GM12878 (cell line): Measurements from ENCODE around the gene ELAPOR1. TPM values are rescaled to one million over a fixed set of nuclear protein-coding genes. Genes with fewer than 3 reads are reported as not detected.

ENCODE experiments used
- ATAC-seq: fragments of 200-7000 bp; cut with Tn5 transposase; 3 replicates; pipeline ENCODE4 v1.9.1; 2020; ENCODE audit warnings: mild to moderate bottlenecking, moderate library complexity
- BruUV-seq: library from RNA; stranded (reverse); fragments of 400-500 nt; replicated peaks from 2 replicates; lab custom pipeline; 2021; lab: Mats Ljungman, UMichigan
- CTCF ChIA-PET: fragments of 300-600 bp; sonication (Branson Sonifier 250); formaldehyde crosslinking; extraction: SDS; loops from one replicate; lab custom pipeline; 2021; ENCODE audit warnings: inconsistent platforms; lab: Yijun Ruan, JAX
- POLR2A ChIA-PET: fragments of 350-600 bp; formaldehyde crosslinking; extraction: SDS; loops from one replicate; lab custom pipeline; 2021; ENCODE audit warnings: inconsistent platforms; lab: Charles Lee
- RAD21 ChIA-PET: fragments of 300-600 bp; sonication (Branson Sonifier 250); formaldehyde crosslinking; loops from one replicate; lab custom pipeline; 2023; ENCODE audit warnings: antibody characterized with exemption; ENCODE audit not compliant: unreplicated experiment; lab: Charles Lee
- SMC1A ChIA-PET: fragments of 300-600 bp; sonication (Branson Sonifier 250); formaldehyde crosslinking; loops from one replicate; lab custom pipeline; 2023; ENCODE audit not compliant: unreplicated experiment, uncharacterized antibody; lab: Charles Lee
- DNase-seq: peaks from one replicate; pipeline ENCODE4 v3.0.0-alpha.2; 2011; ENCODE audit warnings: low read depth, low spot score
- FAIRE-seq: peaks from 3 replicates; lab custom pipeline; 2011; peaks lifted over from hg19 to GRCh38; lab: Jason Lieb, UNC
- H2AFZ ChIP-seq: 2 replicates; pipeline ENCODE4 v1.6.0; 2011; ENCODE audit warnings: low read depth, low read length, control low read depth; ENCODE audit not compliant: control insufficient read depth
- H3K27ac ChIP-seq: 2 replicates; pipeline ENCODE4 v1.5.1; 2011; ENCODE audit warnings: control low read depth; ENCODE audit not compliant: control insufficient read depth, insufficient read depth
- H3K27me3 ChIP-seq, 2 experiments: replicated peaks in 1 of 2; 2 replicates each; pipeline versions ENCODE4 v1.6.0 to v1.6.1; 2011; ENCODE audit warnings: low read length in 1 of 2; ENCODE audit not compliant: control insufficient read depth in 2 of 2, insufficient read depth in 2 of 2
- H3K36me3 ChIP-seq, 2 experiments: 2 replicates each; pipeline ENCODE4 v1.5.1; 2011; ENCODE audit warnings: low read length in 1 of 2; ENCODE audit not compliant: control insufficient read depth in 2 of 2, insufficient read depth in 2 of 2
- H3K4me1 ChIP-seq: 2 replicates; pipeline ENCODE4 v1.6.1; 2011; ENCODE audit warnings: mild to moderate bottlenecking, low read length, moderate library complexity, mixed read lengths; ENCODE audit not compliant: control insufficient read depth, insufficient read depth
- H3K4me2 ChIP-seq: 2 replicates; pipeline ENCODE4 v1.6.0; 2011; ENCODE audit warnings: control low read depth; ENCODE audit not compliant: control insufficient read depth, insufficient read depth
- H3K4me3 ChIP-seq: fragments of 200-600 bp; sonication (generic); 2 replicates; pipeline ENCODE4 v1.5.1; 2016
- H3K79me2 ChIP-seq: 2 replicates; pipeline ENCODE4 v1.6.0; 2011; ENCODE audit warnings: low read length; ENCODE audit not compliant: control insufficient read depth, insufficient read depth
- H3K9ac ChIP-seq: 2 replicates; pipeline ENCODE4 v1.8.0; 2011; ENCODE audit warnings: low read length, control low read depth, mixed read lengths; ENCODE audit not compliant: control insufficient read depth, insufficient read depth
- H3K9me3 ChIP-seq: replicated peaks from 3 replicates; pipeline ENCODE4 v1.5.1; 2011; ENCODE audit warnings: mild to moderate bottlenecking, low read length; ENCODE audit not compliant: control insufficient read depth, insufficient read depth
- H4K20me1 ChIP-seq: 2 replicates; pipeline ENCODE4 v1.6.0; 2011; ENCODE audit not compliant: control insufficient read depth, insufficient read depth
- ATF7 ChIP-seq: fragments of 450-650 bp; IDR thresholded peaks from 2 replicates; pipeline ENCODE4 v1.6.1; 2016; ENCODE audit warnings: low read depth, mild to moderate bottlenecking
- CBX3 ChIP-seq: fragments of 200-600 bp; sonication (generic); IDR thresholded peaks from 2 replicates; pipeline ENCODE4 v1.6.1; 2016; ENCODE audit warnings: low read depth, borderline replicate concordance
- CHD2 ChIP-seq: IDR thresholded peaks from 2 replicates; pipeline ENCODE4 v1.6.1; 2011; ENCODE audit warnings: low read depth, low read length, improper control_type of control experiment, borderline replicate concordance
- EZH2 ChIP-seq: IDR thresholded peaks from 2 replicates; pipeline ENCODE4 v1.6.1; 2012; ENCODE audit warnings: low read depth, mild to moderate bottlenecking, control low read depth, inconsistent platforms, low read length, borderline replicate concordance; ENCODE audit not compliant: control insufficient read depth
- HCFC1 ChIP-seq: fragments of 150-350 bp; IDR thresholded peaks from 2 replicates; pipeline ENCODE4 v1.6.1; 2014; ENCODE audit warnings: low read length
- MTA2 ChIP-seq: fragments of 450-650 bp; IDR thresholded peaks from 2 replicates; pipeline ENCODE4 v1.6.1; 2016; ENCODE audit warnings: low read depth, mild to moderate bottlenecking, moderate library complexity
- MTA3 ChIP-seq: IDR thresholded peaks from 2 replicates; pipeline ENCODE4 v1.6.1; 2012; ENCODE audit warnings: low read length, inconsistent platforms, borderline replicate concordance
- PAX8 ChIP-seq: fragments of 450-650 bp; IDR thresholded peaks from 2 replicates; pipeline ENCODE4 v1.6.1; 2017; ENCODE audit warnings: mild to moderate bottlenecking, moderate library complexity
- TARDBP ChIP-seq: IDR thresholded peaks from 2 replicates; pipeline ENCODE4 v1.6.1; 2016; ENCODE audit warnings: borderline replicate concordance
- TCF7 ChIP-seq: IDR thresholded peaks from 2 replicates; pipeline ENCODE4 v1.6.1; 2014; ENCODE audit warnings: antibody characterized with exemption, borderline replicate concordance
- ZBED1 ChIP-seq: IDR thresholded peaks from 2 replicates; pipeline ENCODE4 v1.6.1; 2016; ENCODE audit warnings: borderline replicate concordance
- ZNF207 ChIP-seq: fragments of 450-650 bp; IDR thresholded peaks from 2 replicates; pipeline ENCODE4 v1.6.1; 2014; ENCODE audit warnings: antibody characterized with exemption, mild to moderate bottlenecking, borderline replicate concordance
- ZNF384 ChIP-seq: IDR thresholded peaks from 2 replicates; pipeline ENCODE4 v1.6.1; 2012; ENCODE audit warnings: low read depth, mild to moderate bottlenecking, low read length, improper control_type of control experiment, borderline replicate concordance
- ZZZ3 ChIP-seq: IDR thresholded peaks from 2 replicates; pipeline ENCODE4 v1.6.1; 2011; ENCODE audit warnings: low read depth; ENCODE audit not compliant: control insufficient read depth, insufficient read length
- in situ Hi-C: fragments of 300-500 bp; cut with MboI; formaldehyde crosslinking; loops from 9 replicates; pipeline ENCODE4 v1.14.3; 2018; ENCODE audit warnings: mixed read lengths
- intact Hi-C: fragments of 100-400 bp; cut with micrococcal nuclease; formaldehyde crosslinking; loops from one replicate; pipeline ENCODE4 v1.14.2; 2022; ENCODE audit not compliant: unreplicated experiment
- polyA plus RNA-seq, 11 experiments: library from polyadenylated mRNA; depleted of rRNA in 4 of 11; unstranded in 6 of 11; stranded (reverse) in 5 of 11; fragments of >200 nt; fragmentation: Nextera tagmentation in 4 of 11; fragmentation: Illumina TruSeq in 1 of 11; extraction: Ambion mirVana in 4 of 11; extraction: Trizol in 1 of 11; gene quantifications; 1 replicate in 1 of 11; 2 replicates in 10 of 11; pipeline versions ENCODE4 v1.2.1 to v1.2.3, GENCODE V29; 2011 to 2016; ENCODE audit warnings: inconsistent platforms in 2 of 11, missing spikeins in 2 of 11, low read depth in 1 of 11
- total RNA-seq, 4 experiments: library from RNA; depleted of rRNA in 3 of 4; stranded (reverse); fragments of >200 nt in 3 of 4; fragmentation: Illumina TruSeq in 1 of 4; extraction: Trizol in 1 of 4; gene quantifications; 2 replicates each; pipeline versions ENCODE4 v1.2.1 to v1.2.3, GENCODE V29; 2013 to 2021
- TF ChIP-seq, protein P1 (sequence below): IDR thresholded peaks from 2 replicates; pipeline ENCODE4 v1.6.1; 2011; ENCODE audit warnings: low read depth, low read length, improper control_type of control experiment, borderline replicate concordance
- TF ChIP-seq, protein P2 (sequence below): fragments of 450-650 bp; IDR thresholded peaks from 2 replicates; pipeline ENCODE4 v1.6.1; 2018; ENCODE audit warnings: mild to moderate bottlenecking, low read depth, moderate library complexity; ENCODE audit not compliant: partially characterized antibody
- TF ChIP-seq, protein P3 (sequence below): fragments of 150-350 bp; IDR thresholded peaks from 2 replicates; pipeline ENCODE4 v1.6.1; 2014; ENCODE audit warnings: mild to moderate bottlenecking, low read depth, low read length
- TF ChIP-seq, protein P4 (sequence below): fragments of 450-650 bp; formaldehyde crosslinking; IDR thresholded peaks from 2 replicates; pipeline ENCODE4 v1.4.0; 2022; ENCODE audit warnings: mild to moderate bottlenecking, moderate library complexity

The ELAPOR1 gene
- total and polyA plus RNA-seq, 10 of the 15 experiments (the other 5 are each of a cell fraction or from before 2014, with no cell fraction given), result 0.04 to 2.1 (median 0.19) TPM; not detected in 2

DNA sequence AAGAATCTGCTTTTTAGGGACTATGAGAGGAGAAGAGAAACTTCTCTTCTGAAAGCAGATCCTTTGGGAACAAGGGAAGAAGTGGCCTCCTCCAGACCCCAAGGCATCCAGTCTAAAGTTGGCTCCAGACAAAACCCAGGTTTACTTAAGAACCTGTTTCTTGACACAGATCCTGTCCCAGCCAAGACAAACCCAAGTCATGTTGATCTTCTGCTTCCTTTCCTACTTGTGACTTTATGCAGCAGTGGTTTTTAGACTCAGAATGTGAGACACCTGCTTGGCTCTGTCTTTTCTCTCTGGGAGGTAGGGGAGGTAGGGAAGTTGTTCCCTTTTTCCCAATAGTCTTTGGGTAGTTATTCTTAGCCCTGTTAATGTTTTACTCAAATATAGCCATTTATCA, 38.3 kb downstream of the ELAPOR1 start:
- in situ Hi-C loops, result no loop called here
- Histone ChIP-seq H3K4me2 (no peak overlapping the region), H3K36me3 (no peaks in the 10 kb centered on the region), H4K20me1 (no peaks in the 10 kb centered on the region), H3K79me2 (no peaks in the 10 kb centered on the region), H3K4me1 (peaks cover 12% of the 10 kb centered on the region), H3K9ac (no peak overlapping the region), H3K4me3 (no peak overlapping the region), H3K27me3 (no peaks in the 10 kb centered on the region), H3K9me3 (no peaks in the 10 kb centered on the region), H3K27ac (no peak overlapping the region), H2AFZ (no peak overlapping the region)
- FAIRE-seq (no peak), ATAC-seq (no peak), DNase-seq (no peak)
- RAD21 ChIA-PET, result interaction anchor here (1.0 kb wide), 1 partner anchor 52 kb away, joined by 3 read pairs; no protein-coding TSS in a partner anchor
- BruUV-seq, result no TSS peak
- intact Hi-C loops, result no loop called here
- POLR2A ChIA-PET, result interaction anchor here (0.7 to 1.0 kb wide), 2 partner anchors 13 to 22 kb away, joined by 3 to 5 read pairs; no protein-coding TSS in a partner anchor
- SMC1A ChIA-PET, result no interaction called here
- CTCF ChIA-PET, result interaction anchor here (0.6 to 2.9 kb wide), 3 partner anchors 40 to 296 kb away, joined by 3 to 9 read pairs (median 3); a partner anchor contains a TSS
- no peak for TF ChIP-seq CHD2
- TF ChIP-seq EZH2, result no peak
- TF ChIP-seq MTA3, result no peak
- no peak for TF ChIP-seq ZNF384
- no peak for TF ChIP-seq ZBED1
- no peak for TF ChIP-seq MTA2
- TF ChIP-seq ZZZ3, result no peak
- no peak for TF ChIP-seq ZNF207
- TF ChIP-seq, protein P1, sequence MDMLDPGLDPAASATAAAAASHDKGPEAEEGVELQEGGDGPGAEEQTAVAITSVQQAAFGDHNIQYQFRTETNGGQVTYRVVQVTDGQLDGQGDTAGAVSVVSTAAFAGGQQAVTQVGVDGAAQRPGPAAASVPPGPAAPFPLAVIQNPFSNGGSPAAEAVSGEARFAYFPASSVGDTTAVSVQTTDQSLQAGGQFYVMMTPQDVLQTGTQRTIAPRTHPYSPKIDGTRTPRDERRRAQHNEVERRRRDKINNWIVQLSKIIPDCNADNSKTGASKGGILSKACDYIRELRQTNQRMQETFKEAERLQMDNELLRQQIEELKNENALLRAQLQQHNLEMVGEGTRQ, result no peak
- TF ChIP-seq HCFC1, result no peak
- TF ChIP-seq, protein P2, sequence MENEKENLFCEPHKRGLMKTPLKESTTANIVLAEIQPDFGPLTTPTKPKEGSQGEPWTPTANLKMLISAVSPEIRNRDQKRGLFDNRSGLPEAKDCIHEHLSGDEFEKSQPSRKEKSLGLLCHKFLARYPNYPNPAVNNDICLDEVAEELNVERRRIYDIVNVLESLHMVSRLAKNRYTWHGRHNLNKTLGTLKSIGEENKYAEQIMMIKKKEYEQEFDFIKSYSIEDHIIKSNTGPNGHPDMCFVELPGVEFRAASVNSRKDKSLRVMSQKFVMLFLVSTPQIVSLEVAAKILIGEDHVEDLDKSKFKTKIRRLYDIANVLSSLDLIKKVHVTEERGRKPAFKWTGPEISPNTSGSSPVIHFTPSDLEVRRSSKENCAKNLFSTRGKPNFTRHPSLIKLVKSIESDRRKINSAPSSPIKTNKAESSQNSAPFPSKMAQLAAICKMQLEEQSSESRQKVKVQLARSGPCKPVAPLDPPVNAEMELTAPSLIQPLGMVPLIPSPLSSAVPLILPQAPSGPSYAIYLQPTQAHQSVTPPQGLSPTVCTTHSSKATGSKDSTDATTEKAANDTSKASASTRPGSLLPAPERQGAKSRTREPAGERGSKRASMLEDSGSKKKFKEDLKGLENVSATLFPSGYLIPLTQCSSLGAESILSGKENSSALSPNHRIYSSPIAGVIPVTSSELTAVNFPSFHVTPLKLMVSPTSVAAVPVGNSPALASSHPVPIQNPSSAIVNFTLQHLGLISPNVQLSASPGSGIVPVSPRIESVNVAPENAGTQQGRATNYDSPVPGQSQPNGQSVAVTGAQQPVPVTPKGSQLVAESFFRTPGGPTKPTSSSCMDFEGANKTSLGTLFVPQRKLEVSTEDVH, result no peak
- no peak for TF ChIP-seq CBX3
- TF ChIP-seq, protein P3, sequence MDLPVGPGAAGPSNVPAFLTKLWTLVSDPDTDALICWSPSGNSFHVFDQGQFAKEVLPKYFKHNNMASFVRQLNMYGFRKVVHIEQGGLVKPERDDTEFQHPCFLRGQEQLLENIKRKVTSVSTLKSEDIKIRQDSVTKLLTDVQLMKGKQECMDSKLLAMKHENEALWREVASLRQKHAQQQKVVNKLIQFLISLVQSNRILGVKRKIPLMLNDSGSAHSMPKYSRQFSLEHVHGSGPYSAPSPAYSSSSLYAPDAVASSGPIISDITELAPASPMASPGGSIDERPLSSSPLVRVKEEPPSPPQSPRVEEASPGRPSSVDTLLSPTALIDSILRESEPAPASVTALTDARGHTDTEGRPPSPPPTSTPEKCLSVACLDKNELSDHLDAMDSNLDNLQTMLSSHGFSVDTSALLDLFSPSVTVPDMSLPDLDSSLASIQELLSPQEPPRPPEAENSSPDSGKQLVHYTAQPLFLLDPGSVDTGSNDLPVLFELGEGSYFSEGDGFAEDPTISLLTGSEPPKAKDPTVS, result no peak
- TF ChIP-seq PAX8, result no peak
- TF ChIP-seq TCF7, result no peak
- no peak for TF ChIP-seq ATF7
- TF ChIP-seq, protein P4, sequence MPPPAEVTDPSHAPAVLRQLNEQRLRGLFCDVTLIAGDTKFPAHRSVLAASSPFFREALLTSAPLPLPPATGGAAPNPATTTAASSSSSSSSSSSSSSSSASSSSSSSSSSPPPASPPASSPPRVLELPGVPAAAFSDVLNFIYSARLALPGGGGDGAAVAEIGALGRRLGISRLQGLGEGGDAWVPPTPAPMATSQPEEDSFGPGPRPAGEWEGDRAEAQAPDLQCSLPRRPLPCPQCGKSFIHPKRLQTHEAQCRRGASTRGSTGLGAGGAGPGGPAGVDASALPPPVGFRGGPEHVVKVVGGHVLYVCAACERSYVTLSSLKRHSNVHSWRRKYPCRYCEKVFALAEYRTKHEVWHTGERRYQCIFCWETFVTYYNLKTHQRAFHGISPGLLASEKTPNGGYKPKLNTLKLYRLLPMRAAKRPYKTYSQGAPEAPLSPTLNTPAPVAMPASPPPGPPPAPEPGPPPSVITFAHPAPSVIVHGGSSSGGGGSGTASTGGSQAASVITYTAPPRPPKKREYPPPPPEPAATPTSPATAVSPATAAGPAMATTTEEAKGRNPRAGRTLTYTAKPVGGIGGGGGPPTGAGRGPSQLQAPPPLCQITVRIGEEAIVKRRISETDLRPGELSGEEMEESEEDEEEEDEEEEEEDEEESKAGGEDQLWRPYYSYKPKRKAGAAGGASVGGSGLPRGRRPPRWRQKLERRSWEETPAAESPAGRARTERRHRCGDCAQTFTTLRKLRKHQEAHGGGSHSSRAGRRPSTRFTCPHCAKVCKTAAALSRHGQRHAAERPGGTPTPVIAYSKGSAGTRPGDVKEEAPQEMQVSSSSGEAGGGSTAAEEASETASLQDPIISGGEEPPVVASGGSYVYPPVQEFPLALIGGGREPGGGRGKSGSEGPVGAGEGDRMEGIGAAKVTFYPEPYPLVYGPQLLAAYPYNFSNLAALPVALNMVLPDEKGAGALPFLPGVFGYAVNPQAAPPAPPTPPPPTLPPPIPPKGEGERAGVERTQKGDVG (CRISPR knock-in tag), result no peak
- TF ChIP-seq TARDBP, result no peak
